Stomach (tissue), 9 donors: Measurements from ENCODE around the gene SUN3. TPM values are rescaled to one million over a fixed set of nuclear protein-coding genes. Genes with fewer than 3 reads are reported as not detected.

Experiments
- DNase-seq, 2 donors: peaks; one replicate each; pipeline versions ENCODE4 v3.0.0 to v3.0.0-alpha.2; 2013 to 2019
- H3K27ac ChIP-seq, 5 donors: fragments of 200-600 bp in 4 of 5; sonication (generic) in 4 of 5; one replicate each; pipeline ENCODE4 v1.5.1; 2013 to 2019; ENCODE audit warnings: mild to moderate bottlenecking in 1 of 5, moderate library complexity in 1 of 5
- H3K27me3 ChIP-seq, 3 donors: fragments of 200-600 bp; sonication (generic); one replicate each; pipeline ENCODE4 v1.5.1; 2017 to 2019; ENCODE audit warnings: mixed run types in 1 of 3
- H3K36me3 ChIP-seq, 4 donors: fragments of 200-600 bp; sonication (generic); 1 replicate in 3 of 4; 2 replicates in 1 of 4; pipeline ENCODE4 v1.5.1; 2016 to 2019
- H3K4me1 ChIP-seq, 4 donors: fragments of 200-600 bp; sonication (generic); one replicate each; pipeline ENCODE4 v1.5.1; 2016 to 2019
- H3K4me3 ChIP-seq, 4 donors: fragments of 200-600 bp; sonication (generic) in 3 of 4; one replicate each; pipeline ENCODE4 v1.5.1; 2016 to 2019; ENCODE audit warnings: mild to moderate bottlenecking in 1 of 4
- H3K9me3 ChIP-seq, 4 donors: fragments of 200-600 bp; sonication (generic); one replicate each; pipeline ENCODE4 v1.5.1; 2016 to 2019
- EP300 ChIP-seq: sonication (generic); formaldehyde crosslinking; IDR thresholded peaks from one replicate; pipeline ENCODE4 v1.6.1; 2017; ENCODE audit warnings: antibody characterized with exemption
- POLR2A ChIP-seq, 4 donors: fragments of 450-650 bp; IDR thresholded peaks; one replicate each; pipeline ENCODE4 v1.6.1; 2016; ENCODE audit warnings: antibody characterized with exemption in 4 of 4, control low read depth in 2 of 4, mild to moderate bottlenecking in 1 of 4, moderate library complexity in 1 of 4
- POLR2AphosphoS5 ChIP-seq, 3 donors: sonication (generic); formaldehyde crosslinking; IDR thresholded peaks; one replicate each; pipeline ENCODE4 v1.6.1; 2016; ENCODE audit warnings: antibody characterized with exemption in 3 of 3
- whole genome bisulfite sequencing, 5 donors: extraction: QIAGEN DNeasy Blood & Tissue Kit in 3 of 5; methylation state at CpG; one replicate each; pipeline versions ENCODE4 v1.1.5 to v1.1.7; 2013 to 2018; 5-methylcytosine and 5-hydroxymethylcytosine counted together
- intact Hi-C: fragments of 100-400 bp; cut with DNase I; formaldehyde crosslinking; loops from one replicate; pipeline ENCODE4 v1.15.1; 2023; ENCODE audit warnings: low total_unique reads
- polyA plus RNA-seq, 3 donors: library from polyadenylated mRNA; stranded (reverse); fragments of 200-250 nt; gene quantifications; one replicate each; pipeline ENCODE4 v1.2.3, GENCODE V29; 2013
- total RNA-seq, 5 donors: library from RNA; depleted of rRNA; stranded (reverse); fragments of >200 nt; gene quantifications; one replicate each; pipeline versions ENCODE4 v1.1.0 to v1.2.3, GENCODE V29; 2014 to 2016
- TF ChIP-seq, protein P1 (sequence below), 7 experiments: fragments of 450-650 bp in 4 of 7; fragments of 200-600 bp in 3 of 7; sonication (generic) in 3 of 7; IDR thresholded peaks; one replicate each; pipeline ENCODE4 v1.5.1; 2016 to 2019; ENCODE audit warnings: antibody characterized with exemption in 7 of 7, control low read depth in 2 of 7, mild to moderate bottlenecking in 1 of 7
- donor health status: healthy with polysubstance abuse.
- donor health status: Bipolar disorder and iron deficiency.
- donor health status: healthy.

SUN3 gene
- total and polyA plus RNA-seq, 8 donors, result not detected

DNA sequence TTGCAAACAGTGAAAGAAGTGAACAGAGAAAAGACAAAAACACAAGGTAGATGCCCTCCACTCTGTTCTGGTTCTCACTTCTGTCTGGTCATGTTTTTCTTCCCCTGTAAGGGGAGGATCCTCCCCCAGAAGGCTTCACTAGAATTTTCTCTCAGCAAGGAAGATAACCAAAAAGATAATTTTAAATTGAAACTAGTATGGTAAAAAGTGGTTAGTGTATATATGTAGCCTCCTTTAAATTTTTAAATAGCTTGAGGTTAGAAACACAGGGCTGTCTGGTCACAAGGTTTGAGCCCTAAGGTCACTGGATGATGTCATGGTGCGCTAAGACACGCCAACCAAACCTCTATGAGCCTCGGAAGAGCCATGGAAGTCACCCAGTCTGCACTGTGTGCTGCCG lies 75.1 kb downstream of the SUN3 start:
- intact Hi-C loops, result no loop called here
- H3K27me3 ChIP-seq, result no peaks in the 10 kb centered on the region
- TF ChIP-seq EP300 (no peak), POLR2AphosphoS5 (IDR thresholded peaks at IDR 0.05) (no peak), POLR2A (IDR thresholded peaks at IDR 0.05) (no peak)
- no peak for DNase-seq
- peaks cover 0 to 20% (median 17%) of the 10 kb centered on the region in 4 donors for H3K4me1 ChIP-seq
- H3K27ac ChIP-seq, result no peak overlapping the region
- H3K4me3 ChIP-seq, result no peak overlapping the region
- no peaks in the 10 kb centered on the region for H3K9me3 ChIP-seq
- peaks cover 8 to 36% (median 33%) of the 10 kb centered on the region in 4 donors for H3K36me3 ChIP-seq
- 78 to 92% (median 90%) methylated on average over 4 of the region's 4 CpGs for WGBS, 5 donors

DNA sequence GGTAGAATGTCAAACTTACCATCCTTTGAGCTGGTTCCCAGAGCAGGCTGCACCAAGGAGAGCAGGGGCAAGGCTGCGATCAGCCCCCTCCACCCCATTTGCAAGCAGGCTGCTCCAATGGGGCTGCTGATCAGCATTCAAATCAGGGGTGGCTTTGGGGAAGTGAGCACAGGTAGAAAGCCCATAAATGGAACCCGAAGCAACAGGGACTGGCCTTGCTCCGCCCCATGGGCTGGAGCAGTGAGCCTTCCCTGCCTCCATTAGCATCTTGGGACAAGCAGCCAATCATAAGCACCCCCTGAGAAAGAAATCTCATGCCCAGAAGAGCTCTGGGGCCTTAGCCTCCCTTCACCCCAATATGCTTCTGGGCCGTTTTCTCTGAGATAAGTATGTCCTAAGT lies 76.7 kb downstream of the SUN3 start:
- Histone ChIP-seq H3K4me1 (peaks cover 0 to 20% (median 19%) of the 10 kb centered on the region in 4 donors), H3K9me3 (no peaks in the 10 kb centered on the region), H3K36me3 (peaks cover 8 to 34% (median 28%) of the 10 kb centered on the region in 4 donors), H3K27me3 (no peaks in the 10 kb centered on the region), H3K4me3 (no peak overlapping the region), H3K27ac (peak overlapping the region in 1 of 5 donors; percentile 22)
- WGBS, 5 donors, result 49 to 79% (median 66%) methylated on average over 2 to 4 of the region's 4 CpGs
- intact Hi-C loops, result no loop called here
- no peak for DNase-seq
- no peak for TF ChIP-seq EP300
- TF ChIP-seq, protein P1, sequence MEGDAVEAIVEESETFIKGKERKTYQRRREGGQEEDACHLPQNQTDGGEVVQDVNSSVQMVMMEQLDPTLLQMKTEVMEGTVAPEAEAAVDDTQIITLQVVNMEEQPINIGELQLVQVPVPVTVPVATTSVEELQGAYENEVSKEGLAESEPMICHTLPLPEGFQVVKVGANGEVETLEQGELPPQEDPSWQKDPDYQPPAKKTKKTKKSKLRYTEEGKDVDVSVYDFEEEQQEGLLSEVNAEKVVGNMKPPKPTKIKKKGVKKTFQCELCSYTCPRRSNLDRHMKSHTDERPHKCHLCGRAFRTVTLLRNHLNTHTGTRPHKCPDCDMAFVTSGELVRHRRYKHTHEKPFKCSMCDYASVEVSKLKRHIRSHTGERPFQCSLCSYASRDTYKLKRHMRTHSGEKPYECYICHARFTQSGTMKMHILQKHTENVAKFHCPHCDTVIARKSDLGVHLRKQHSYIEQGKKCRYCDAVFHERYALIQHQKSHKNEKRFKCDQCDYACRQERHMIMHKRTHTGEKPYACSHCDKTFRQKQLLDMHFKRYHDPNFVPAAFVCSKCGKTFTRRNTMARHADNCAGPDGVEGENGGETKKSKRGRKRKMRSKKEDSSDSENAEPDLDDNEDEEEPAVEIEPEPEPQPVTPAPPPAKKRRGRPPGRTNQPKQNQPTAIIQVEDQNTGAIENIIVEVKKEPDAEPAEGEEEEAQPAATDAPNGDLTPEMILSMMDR (IDR thresholded peaks at IDR 0.05), result no peak
- TF ChIP-seq POLR2A (IDR thresholded peaks at IDR 0.05), result no peak
- TF ChIP-seq POLR2AphosphoS5 (IDR thresholded peaks at IDR 0.05), result no peak

- DNase-seq, result peak in 1 of 2 donors; percentile 72
- intact Hi-C loops, result no loop called here
- H3K27ac ChIP-seq, result peak overlapping the region in 3 of 5 donors; percentile 37 to 58 (median 57)
Measured at GRCh38 chr7:47951374-47951773, 77.5 kb downstream of the SUN3 start.

DNA sequence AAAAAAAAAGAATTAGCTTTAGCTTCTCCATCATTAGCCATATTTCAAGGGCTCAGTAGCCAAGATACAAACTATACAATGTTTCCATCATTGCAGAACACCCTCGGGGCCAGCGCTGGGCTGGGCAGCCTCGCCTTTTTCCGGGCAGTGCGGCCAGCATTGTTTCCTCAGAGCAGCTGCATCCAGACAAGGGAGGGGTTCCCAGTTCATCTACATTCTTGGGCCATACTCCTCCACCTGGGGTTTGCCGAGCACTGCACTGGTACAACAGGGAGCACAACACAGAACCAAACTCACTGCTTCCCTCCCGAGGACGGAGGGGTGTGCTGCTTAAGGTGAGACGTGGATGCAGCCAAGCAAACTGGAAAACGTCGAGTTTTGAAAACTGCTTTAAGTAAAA lies 78.2 kb downstream of the SUN3 start:
- TF ChIP-seq EP300, result no peak
- no peak for TF ChIP-seq POLR2AphosphoS5 (IDR thresholded peaks at IDR 0.05)
- TF ChIP-seq, protein P1 (IDR thresholded peaks at IDR 0.05), result no peak
- TF ChIP-seq POLR2A (IDR thresholded peaks at IDR 0.05), result no peak
- no peak overlapping the region for H3K4me3 ChIP-seq
- peaks cover 8 to 19% (median 17%) of the 10 kb centered on the region in 4 donors for H3K36me3 ChIP-seq
- no peaks in the 10 kb centered on the region for H3K27me3 ChIP-seq
- peaks cover 0 to 20% (median 19%) of the 10 kb centered on the region in 4 donors for H3K4me1 ChIP-seq
- DNase-seq, result peak; percentile 45 to 76
- intact Hi-C loops, result no loop called here
- 27 to 44% (median 36%) methylated on average over 10 to 11 of the region's 11 CpGs for WGBS, 5 donors
- no peaks in the 10 kb centered on the region for H3K9me3 ChIP-seq
- peak overlapping the region in 3 of 5 donors; percentile 37 to 58 (median 57) for H3K27ac ChIP-seq

More at GRCh38 chr7:47951374-47951773, 77.5 kb downstream of the SUN3 start:
- Histone ChIP-seq H3K4me3 (no peak overlapping the region), H3K4me1 (peaks cover 0 to 20% (median 19%) of the 10 kb centered on the region in 4 donors), H3K9me3 (no peaks in the 10 kb centered on the region), H3K36me3 (peaks cover 8 to 26% (median 22%) of the 10 kb centered on the region in 4 donors), H3K27me3 (no peaks in the 10 kb centered on the region)
- TF ChIP-seq POLR2AphosphoS5 (IDR thresholded peaks at IDR 0.05) (peak in 1 of 3 donors; percentile 13), POLR2A (IDR thresholded peaks at IDR 0.05) (no peak), EP300 (no peak)

DNA sequence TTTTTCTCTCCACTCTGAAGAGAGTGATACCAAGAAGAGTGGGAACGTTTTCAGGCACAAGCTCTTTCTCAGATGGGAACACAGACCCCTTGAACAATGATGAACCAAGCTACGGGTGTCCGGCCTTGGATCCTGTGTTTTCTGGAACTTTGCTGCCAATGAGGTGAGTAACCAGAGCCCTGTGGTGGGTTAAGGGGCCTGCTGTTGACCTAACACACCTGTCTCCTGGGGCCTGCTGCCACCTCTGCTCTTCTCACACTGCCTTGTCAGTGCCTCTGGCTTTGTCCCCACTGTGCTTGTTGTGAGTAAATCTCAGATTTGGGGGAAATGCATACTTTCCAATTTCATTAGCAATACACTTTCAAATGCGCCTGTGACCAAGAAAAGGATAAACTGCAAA lies 79.2 kb downstream of the SUN3 start:
- H3K27ac ChIP-seq, result peak overlapping the region in 1 of 5 donors; percentile 57
- no peaks in the 10 kb centered on the region for H3K27me3 ChIP-seq
- intact Hi-C loops, result no loop called here

More for the DNA sequence above, 79.2 kb downstream of the SUN3 start:
- Histone ChIP-seq H3K36me3 (peaks cover 3 to 12% (median 9%) of the 10 kb centered on the region in 4 donors), H3K4me1 (peaks cover 0 to 20% (median 19%) of the 10 kb centered on the region in 4 donors), H3K9me3 (no peaks in the 10 kb centered on the region), H3K4me3 (no peak overlapping the region)
- WGBS, 5 donors, result 74 to 96% (median 85%) methylated on average over 4 of the region's 4 CpGs
- TF ChIP-seq POLR2A (IDR thresholded peaks at IDR 0.05), result no peak
- no peak for TF ChIP-seq EP300
- TF ChIP-seq POLR2AphosphoS5 (IDR thresholded peaks at IDR 0.05), result no peak
- TF ChIP-seq, protein P1 (IDR thresholded peaks at IDR 0.05), result no peak
- no peak for DNase-seq
